IPS-18a (cell line): ENCODE data around the gene EVI5.

Experiments
- H3K27ac ChIP-seq: one replicate; pipeline ENCODE4 v1.5.1; 2013; ENCODE audit warnings: low read length
- H3K27me3 ChIP-seq: one replicate; pipeline ENCODE4 v1.6.1; 2013; ENCODE audit warnings: mild to moderate bottlenecking, low read length; ENCODE audit not compliant: control insufficient read depth, insufficient read depth
- H3K36me3 ChIP-seq: one replicate; pipeline ENCODE4 v1.6.1; 2013; ENCODE audit warnings: low read depth, low read length; ENCODE audit not compliant: control insufficient read depth
- H3K4me1 ChIP-seq: one replicate; pipeline ENCODE4 v1.6.1; 2013; ENCODE audit warnings: low read depth, low read length; ENCODE audit not compliant: control insufficient read depth
- H3K4me3 ChIP-seq: one replicate; pipeline ENCODE4 v1.5.1; 2013; ENCODE audit warnings: low read length
- H3K9ac ChIP-seq: one replicate; pipeline ENCODE4 v1.6.1; 2013; ENCODE audit warnings: mild to moderate bottlenecking, low read length, moderate library complexity
- H3K9me3 ChIP-seq: one replicate; pipeline ENCODE4 v1.6.1; 2013; ENCODE audit warnings: low read depth, low read length; ENCODE audit not compliant: control insufficient read depth

EVI5 gene

DNA sequence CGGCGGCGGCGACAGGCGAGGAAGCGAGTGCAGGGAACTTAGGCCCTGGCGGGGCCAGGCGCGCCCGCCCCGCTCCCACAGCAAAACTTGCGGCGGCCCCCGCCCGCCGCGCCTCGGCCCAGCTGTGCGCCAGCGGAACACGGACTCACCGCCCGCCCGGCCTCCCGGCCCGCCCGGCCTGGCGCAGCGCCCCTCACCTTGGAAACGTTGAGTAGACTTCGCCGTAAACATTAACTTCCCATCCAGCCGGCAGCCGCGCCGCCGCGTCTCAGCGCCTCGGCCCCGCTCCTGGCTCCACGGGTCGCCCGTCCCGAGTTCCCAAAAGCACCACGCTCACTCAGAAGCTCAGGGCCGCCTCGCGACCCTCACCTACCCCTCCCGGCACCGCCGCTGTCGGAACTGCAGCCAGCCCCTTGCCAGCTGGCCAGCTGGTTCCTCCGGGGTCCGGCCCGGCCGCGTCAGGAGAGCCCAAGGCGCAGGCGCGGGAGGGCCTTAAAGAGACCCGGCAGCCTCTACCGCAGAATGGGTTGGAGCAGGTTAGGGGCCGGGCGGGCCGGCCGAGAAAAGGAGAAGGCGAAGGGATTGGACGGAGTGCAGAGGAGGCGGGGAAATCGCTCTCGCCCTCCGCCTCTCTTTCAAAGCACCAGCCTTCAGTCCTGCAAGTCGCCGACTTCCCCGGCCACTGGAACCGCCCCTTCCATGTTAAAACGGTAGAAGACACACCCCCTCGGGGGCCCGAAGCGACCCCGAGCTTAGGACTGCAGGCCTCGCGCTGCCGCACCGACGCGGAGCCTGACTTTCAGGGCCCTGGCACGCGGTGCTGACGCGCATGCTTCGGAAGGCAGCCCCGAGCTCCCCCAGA is at the start of gene EVI5:
EVI5 (minus strand) TSS at position 470 of the 862 bp plus-strand sequence. CDS start 48,562 bp downstream, outside the sequence.
- H3K36me3 ChIP-seq = no peaks in the 10 kb centered on the region
- peaks cover 8% of the 10 kb centered on the region for H3K4me1 ChIP-seq
- peak within 1 kb of the TSS; percentile 67 for H3K9ac ChIP-seq
- peak within 1 kb of the TSS; percentile 79 for H3K4me3 ChIP-seq
- H3K27me3 ChIP-seq = peaks cover 28% of the 10 kb centered on the region
- H3K9me3 ChIP-seq = no peaks in the 10 kb centered on the region
- no peak within 1 kb of the TSS for H3K27ac ChIP-seq

DNA sequence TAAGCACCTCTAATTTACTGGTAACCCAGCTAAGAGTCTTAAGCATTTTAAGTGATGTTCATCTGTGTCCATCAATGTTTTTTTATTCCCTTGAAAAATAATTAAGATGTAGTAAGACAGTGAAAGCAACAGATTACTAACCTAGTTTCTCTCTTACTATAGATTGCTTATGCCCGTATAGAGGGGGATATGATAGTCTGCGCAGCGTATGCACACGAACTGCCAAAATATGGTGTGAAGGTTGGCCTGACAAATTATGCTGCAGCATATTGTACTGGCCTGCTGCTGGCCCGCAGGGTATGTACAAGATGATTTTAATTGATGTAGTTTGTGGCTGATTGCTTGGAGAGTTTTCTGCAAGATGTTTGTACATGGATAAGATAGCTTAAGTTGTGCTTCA is 49.7 kb upstream of the EVI5 start:
- Histone ChIP-seq H3K9ac (peak overlapping the region; percentile 97), H3K4me3 (peak overlapping the region; percentile 96)

DNA sequence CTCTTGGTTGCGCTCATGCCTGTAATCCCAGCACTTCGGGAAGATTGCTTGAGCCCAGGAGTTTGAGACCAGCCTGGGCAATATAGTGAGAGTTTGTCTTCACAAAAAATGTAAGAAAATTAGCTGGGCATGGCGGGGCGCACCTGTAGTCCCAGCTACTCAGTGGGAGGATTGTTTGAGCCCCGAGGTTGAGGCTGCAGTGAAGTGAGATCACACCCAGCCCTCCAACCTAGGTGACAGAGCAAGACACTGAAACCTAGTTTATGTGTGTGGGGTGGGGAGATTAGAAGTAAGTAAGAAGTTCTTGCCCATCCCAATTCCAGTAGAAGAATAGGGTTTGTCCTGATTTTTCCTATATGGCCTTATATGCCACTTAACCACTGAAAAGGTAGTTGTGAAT is 48.9 kb upstream of the EVI5 start:
- peaks cover 18% of the 10 kb centered on the region for H3K4me1 ChIP-seq
- peak overlapping the region; percentile 96 for H3K4me3 ChIP-seq
- H3K27ac ChIP-seq = no peak overlapping the region
- no peaks in the 10 kb centered on the region for H3K9me3 ChIP-seq
- H3K36me3 ChIP-seq = peaks cover 59% of the 10 kb centered on the region
- no peaks in the 10 kb centered on the region for H3K27me3 ChIP-seq
- H3K9ac ChIP-seq = peak overlapping the region; percentile 97

More for the DNA sequence above, 49.7 kb upstream of the EVI5 start:
- Histone ChIP-seq H3K27me3 (no peaks in the 10 kb centered on the region), H3K9me3 (no peaks in the 10 kb centered on the region), H3K4me1 (peaks cover 18% of the 10 kb centered on the region), H3K27ac (no peak overlapping the region), H3K36me3 (peaks cover 67% of the 10 kb centered on the region)

GRCh38 chr1:92832537-92833114 is 47.7 kb upstream of the EVI5 start:
- H3K36me3 ChIP-seq = peaks cover 47% of the 10 kb centered on the region

GRCh38 chr1:92831762-92832536 is 47.0 kb upstream of the EVI5 start, which contains the start of gene RPL5:
Gene RPL5, plus strand, starts transcription at chr1:92832040. Its CDS starts 75 bp downstream, at chr1:92832115.
- H3K27ac ChIP-seq = peak within 1 kb of the TSS; percentile 66
- peak within 1 kb of the TSS; percentile 97 for H3K9ac ChIP-seq
- no peaks in the 10 kb centered on the region for H3K9me3 ChIP-seq
- H3K4me1 ChIP-seq = peaks cover 18% of the 10 kb centered on the region
- H3K36me3 ChIP-seq = peaks cover 40% of the 10 kb centered on the region
- peak within 1 kb of the TSS; percentile 96 for H3K4me3 ChIP-seq
- no peaks in the 10 kb centered on the region for H3K27me3 ChIP-seq

More at GRCh38 chr1:92832537-92833114, 47.7 kb upstream of the EVI5 start:
- peak overlapping the region; percentile 97 for H3K9ac ChIP-seq
- H3K27ac ChIP-seq = peak overlapping the region; percentile 66
- H3K4me1 ChIP-seq = peaks cover 18% of the 10 kb centered on the region
- H3K27me3 ChIP-seq = no peaks in the 10 kb centered on the region
- H3K9me3 ChIP-seq = no peaks in the 10 kb centered on the region
- peak overlapping the region; percentile 96 for H3K4me3 ChIP-seq

GRCh38 chr1:92831368-92831761 is 46.5 kb upstream of the EVI5 start:
- no peaks in the 10 kb centered on the region for H3K9me3 ChIP-seq
- H3K9ac ChIP-seq = peak overlapping the region; percentile 42
- no peak overlapping the region for H3K27ac ChIP-seq
- H3K4me3 ChIP-seq = peak overlapping the region; percentile 96
- H3K27me3 ChIP-seq = no peaks in the 10 kb centered on the region
- peaks cover 18% of the 10 kb centered on the region for H3K4me1 ChIP-seq
- H3K36me3 ChIP-seq = peaks cover 34% of the 10 kb centered on the region

- no peaks in the 10 kb centered on the region for H3K36me3 ChIP-seq
- H3K9ac ChIP-seq = no peak overlapping the region
- no peaks in the 10 kb centered on the region for H3K9me3 ChIP-seq
- H3K4me3 ChIP-seq = no peak overlapping the region
- peaks cover 4% of the 10 kb centered on the region for H3K4me1 ChIP-seq
- H3K27me3 ChIP-seq = no peaks in the 10 kb centered on the region
- H3K27ac ChIP-seq = no peak overlapping the region
Observed at GRCh38 chr1:92826792-92827191, 41.9 kb upstream of the EVI5 start.

GRCh38 chr1:92822879-92823278 is 38.0 kb upstream of the EVI5 start:
- Histone ChIP-seq H3K9ac (no peak overlapping the region), H3K27me3 (no peaks in the 10 kb centered on the region), H3K4me1 (no peaks in the 10 kb centered on the region), H3K4me3 (no peak overlapping the region), H3K9me3 (no peaks in the 10 kb centered on the region), H3K36me3 (no peaks in the 10 kb centered on the region), H3K27ac (no peak overlapping the region)

- Histone ChIP-seq H3K9me3 (no peaks in the 10 kb centered on the region), H3K4me1 (no peaks in the 10 kb centered on the region), H3K36me3 (no peaks in the 10 kb centered on the region), H3K9ac (no peak overlapping the region), H3K27ac (no peak overlapping the region), H3K4me3 (no peak overlapping the region), H3K27me3 (no peaks in the 10 kb centered on the region)
Observed at GRCh38 chr1:92820551-92820950, 35.6 kb upstream of the EVI5 start.

DNA sequence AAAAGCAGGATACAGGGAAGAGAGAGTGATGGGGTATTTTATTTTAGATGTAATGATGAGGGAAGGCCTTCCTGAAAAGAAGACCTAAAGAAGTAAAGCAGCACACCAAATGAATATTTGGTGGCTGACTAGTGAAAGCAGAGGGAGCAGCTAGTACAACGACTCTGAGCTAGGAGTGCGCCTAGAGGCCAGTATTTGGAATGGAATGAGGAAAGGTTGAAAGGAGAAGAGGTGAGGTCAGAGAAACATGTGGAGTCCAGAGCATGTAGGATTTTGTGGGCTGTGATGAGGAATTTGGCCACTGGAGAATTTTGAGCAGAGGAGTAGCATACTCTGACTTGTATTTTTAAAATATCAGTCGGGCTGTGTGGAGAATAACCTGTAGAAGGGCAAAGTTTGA is 35.1 kb upstream of the EVI5 start:
- Histone ChIP-seq H3K9ac (no peak overlapping the region), H3K4me3 (no peak overlapping the region), H3K9me3 (no peaks in the 10 kb centered on the region), H3K27me3 (no peaks in the 10 kb centered on the region), H3K4me1 (no peaks in the 10 kb centered on the region), H3K27ac (no peak overlapping the region), H3K36me3 (no peaks in the 10 kb centered on the region)

DNA sequence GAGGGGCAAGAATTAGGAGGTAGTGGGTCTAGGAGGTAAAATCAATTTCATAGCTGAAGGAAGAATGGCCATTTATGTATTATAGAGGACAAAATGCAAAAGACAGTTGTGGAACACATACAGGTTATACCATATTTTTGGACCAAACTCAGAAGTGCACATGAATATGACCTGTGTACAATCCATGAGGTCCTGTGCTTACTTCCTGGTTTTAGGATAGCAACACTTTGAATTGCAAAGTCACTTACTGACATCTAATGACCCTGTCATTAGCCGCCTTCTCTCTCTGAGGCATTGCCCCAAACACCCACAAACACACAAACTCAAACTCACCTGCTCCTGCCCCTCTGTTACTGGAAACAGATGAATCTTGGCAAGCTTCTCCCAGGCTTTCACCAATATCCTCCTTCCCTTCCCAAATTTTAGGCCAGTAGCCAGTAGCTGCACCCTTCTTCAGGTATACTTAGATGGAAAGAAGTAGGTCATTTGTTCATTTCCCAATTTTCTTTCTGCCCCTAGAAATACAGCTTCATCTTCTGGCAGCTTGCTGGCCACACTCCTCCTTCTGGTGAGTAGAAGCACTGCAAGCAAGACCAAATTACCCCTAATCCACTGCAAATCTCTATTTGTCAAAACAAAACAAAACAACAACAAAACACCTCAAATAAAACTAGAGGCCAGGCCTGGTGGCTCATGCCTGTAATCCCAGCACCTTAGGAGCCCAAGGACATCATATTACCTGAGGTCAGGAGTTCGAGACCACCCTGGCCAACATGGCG is 33.3 kb upstream of the EVI5 start:
- H3K9ac ChIP-seq = no peak overlapping the region
- H3K4me3 ChIP-seq = no peak overlapping the region
- H3K27me3 ChIP-seq = no peaks in the 10 kb centered on the region
- no peak overlapping the region for H3K27ac ChIP-seq
- H3K36me3 ChIP-seq = no peaks in the 10 kb centered on the region
- no peaks in the 10 kb centered on the region for H3K4me1 ChIP-seq
- no peaks in the 10 kb centered on the region for H3K9me3 ChIP-seq
